Stimulated activated CD4-positive, alpha-beta T cell treated with anti-CD3 and anti-CD28 coated beads, Interleukin-4, amount 100 ng/mL, for 24 hours (primary cell): ENCODE data around the gene EHMT1.

ENCODE experiments used
- DNase-seq: peaks from one replicate; pipeline ENCODE4 v3.0.0-alpha.2; 2020

EHMT1 gene

GRCh38 chr9:137648396-137648795 is 29.6 kb downstream of the EHMT1 start:
- DNase-seq: no peak

DNA sequence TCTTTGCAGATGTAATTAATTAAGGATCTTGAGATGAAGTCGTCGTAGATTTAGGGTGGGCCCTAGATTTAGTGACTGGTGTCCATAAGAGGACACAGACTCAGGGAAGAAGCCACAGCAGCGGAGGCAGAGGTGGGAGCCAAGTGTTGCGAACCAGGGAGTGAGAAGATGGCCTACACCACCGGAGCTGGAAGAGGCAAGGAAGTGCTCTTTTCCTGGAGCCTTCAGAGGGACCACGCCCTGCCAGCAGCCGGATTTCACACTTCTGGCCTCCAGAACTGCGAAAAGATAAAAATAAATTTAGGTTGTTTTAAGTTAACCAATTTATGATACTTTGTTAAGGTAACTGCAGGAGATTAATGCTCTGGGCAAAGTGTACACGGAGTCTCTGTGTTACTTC is 30.7 kb downstream of the EHMT1 start:
- no peak for DNase-seq

- DNase-seq: no peak
Observed at GRCh38 chr9:137650259-137650658, 31.5 kb downstream of the EHMT1 start.

- no peak for DNase-seq
Observed at GRCh38 chr9:137650779-137651178, 32.0 kb downstream of the EHMT1 start.

- no peak for DNase-seq
Observed at GRCh38 chr9:137656416-137656815, 37.6 kb downstream of the EHMT1 start.

DNA sequence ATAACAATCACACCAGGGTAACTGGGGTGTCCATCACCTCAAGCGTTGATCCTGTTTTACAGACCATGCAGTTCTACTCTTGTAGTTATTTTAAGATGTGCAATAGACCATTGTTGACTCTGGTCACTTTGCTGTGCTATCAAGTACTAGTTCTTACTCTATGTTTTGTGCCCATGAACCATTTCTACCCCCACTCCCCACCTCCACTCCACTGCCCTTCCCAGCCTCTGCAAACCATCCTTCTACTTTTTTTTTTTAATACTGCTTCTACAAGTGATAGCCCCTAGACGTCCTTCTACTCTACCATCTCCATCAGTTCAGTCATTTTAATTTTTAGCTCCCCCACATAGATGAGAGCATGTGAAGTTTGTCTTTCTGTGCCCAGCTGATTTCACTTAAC is 38.8 kb downstream of the EHMT1 start:
- no peak for DNase-seq

DNA sequence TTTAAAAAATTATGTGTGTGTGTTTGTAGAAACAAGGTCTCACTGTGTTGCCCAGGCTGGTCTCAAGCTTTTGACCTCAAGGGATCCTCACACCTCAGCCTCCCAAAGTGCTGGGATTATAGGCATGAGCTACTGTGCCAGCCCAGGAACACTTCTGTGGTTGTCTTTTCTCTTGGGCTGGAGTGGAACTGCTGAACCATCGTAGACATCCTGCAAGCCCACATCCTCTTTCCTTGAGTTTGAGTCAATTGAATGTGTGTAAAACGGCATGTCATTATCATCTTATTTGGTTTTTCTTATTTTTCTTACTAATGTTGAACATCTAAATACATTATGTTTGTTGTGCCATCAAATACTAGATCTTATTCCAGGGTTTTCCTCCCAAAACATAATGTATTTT is 40.0 kb downstream of the EHMT1 start:
- DNase-seq: no peak

DNA sequence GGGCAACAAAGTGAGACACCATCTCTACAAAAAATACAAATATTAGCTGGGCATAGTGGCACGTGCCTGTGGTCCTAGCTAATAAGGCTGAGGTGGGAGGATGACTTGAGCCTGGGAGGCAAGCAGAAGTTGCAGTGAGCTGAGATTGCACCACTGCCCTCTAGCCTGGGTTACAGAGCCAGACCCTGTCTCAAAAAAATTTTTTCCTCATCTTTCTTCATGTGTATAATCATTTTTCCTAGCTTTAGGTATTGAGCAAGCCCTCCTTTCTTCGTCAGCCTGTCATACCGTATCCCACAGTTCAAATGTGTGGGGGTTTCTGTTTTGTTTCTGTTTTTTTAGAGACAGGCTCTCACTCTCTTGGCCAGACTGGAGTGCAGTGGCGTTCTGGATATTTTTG is 41.3 kb downstream of the EHMT1 start:
- no peak for DNase-seq

- no peak for DNase-seq
Observed at GRCh38 chr9:137663584-137663983, 44.8 kb downstream of the EHMT1 start.

GRCh38 chr9:137664676-137665075 is 45.9 kb downstream of the EHMT1 start:
- no peak for DNase-seq

GRCh38 chr9:137665226-137665625 is 46.4 kb downstream of the EHMT1 start:
- no peak for DNase-seq

- DNase-seq: no peak
Observed at GRCh38 chr9:137665697-137666512, 47.1 kb downstream of the EHMT1 start.

GRCh38 chr9:137666513-137666822 is 47.7 kb downstream of the EHMT1 start:
- DNase-seq: no peak

DNA sequence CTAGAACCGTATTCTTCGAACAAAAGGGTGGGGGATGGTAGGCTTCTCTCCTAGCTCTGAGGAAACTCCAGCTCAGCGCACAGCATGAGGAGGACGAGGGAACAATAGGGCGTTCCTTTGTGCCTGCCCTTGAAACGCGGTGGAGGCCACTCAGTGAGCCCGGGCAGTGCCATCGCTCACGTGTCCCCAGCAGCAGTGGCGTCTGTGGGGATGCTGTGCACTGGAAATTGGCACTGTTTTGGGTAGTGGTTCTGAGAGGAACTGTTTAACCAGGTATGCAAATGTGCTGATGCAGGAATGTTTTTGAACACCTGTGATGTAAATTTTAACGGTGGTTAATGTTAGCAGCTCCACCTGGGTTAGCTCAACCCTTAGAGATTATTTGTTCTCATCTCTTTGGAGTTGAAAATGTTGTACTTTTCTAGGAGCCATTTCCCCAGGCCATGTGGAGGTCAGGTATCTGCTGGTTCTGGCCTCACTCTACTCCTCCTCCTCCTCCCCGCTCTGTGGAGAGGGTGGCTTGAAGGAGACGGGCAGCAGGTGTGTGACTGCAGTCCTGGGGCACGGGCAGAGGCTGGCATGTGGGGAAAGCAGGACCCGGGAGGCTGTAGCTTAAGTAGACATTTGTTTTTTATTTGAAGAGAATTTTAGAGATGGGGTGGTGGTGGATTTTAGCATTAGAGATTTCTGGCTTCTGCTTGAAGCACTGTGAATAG is 48.3 kb downstream of the EHMT1 start:
- DNase-seq: no peak

DNA sequence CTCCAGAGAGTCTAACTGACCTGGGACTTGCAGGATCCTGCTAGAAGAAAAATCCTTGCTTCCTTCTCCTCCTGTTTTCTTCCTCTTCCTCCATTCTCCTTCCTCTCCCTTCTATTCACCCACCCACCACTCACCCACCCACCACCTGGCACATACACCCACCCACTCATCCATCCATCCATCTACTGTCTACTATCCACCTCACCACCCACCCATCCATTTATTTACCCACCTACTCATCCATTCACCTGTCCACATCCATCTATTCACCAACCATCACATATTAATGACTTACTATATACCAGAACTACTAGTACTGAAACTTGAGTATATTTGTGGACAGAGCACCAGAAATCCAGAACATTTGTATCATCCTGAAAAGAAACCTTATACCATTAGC is 49.4 kb downstream of the EHMT1 start:
- no peak for DNase-seq

DNA sequence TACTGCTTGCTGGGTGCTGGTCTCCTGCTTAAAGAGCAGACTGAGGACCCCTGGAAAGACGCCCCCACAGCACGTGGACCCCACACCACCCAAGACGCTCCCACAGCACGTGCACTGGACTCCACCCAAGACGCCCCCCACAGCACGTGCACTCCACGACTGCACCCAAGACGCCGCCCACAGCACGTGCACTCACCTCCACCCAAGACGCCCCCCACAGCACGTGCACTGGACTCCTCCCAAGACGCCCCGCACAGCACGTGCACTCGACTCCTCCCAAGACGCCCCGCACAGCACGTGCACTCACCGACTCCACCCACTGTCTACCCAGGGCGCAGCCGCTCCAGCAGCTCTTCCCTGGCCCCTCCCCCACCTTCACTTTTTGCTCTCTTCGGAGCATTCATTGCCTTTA is 50.5 kb downstream of the EHMT1 start:
- DNase-seq: no peak

DNA sequence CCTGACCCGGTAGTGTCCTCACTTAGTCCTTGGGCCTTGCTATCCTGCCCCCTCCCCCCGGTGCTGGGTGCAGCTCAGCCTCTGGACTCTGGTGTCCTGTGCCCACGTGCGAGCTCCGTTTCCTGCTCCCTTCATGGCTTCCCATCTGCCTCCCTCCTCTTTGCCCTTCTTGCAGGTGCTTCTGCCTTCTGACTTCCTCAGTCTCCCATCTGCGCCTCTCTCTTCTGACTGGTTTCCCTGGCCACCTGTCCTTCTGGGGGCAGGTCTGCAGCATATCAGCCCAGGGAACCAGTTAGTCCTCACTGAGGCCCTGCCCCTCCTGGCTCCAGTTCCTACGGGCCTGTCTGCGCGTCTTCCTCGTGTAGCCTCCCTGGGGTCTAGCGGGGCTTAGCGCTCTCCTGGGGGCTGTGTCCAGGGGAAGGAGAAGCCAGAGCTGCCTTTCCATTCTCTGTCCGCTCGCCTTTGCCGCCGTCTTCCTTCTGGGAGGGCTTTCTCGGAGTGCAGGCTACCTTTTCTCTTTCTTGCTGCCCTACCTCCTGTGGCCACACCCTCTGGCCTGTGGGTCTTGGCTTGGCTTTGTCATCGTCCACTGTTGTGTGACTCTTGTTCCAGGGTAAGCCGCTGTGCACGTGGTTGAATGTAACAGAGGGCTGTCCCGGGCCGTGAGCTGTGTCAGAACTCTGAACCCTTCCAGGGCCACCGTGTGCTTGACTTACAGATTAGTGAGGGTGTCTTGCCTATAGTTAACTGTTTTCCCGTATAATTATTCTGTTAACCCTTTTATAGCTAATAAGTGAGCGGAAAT is 51.8 kb downstream of the EHMT1 start:
- no peak for DNase-seq

DNA sequence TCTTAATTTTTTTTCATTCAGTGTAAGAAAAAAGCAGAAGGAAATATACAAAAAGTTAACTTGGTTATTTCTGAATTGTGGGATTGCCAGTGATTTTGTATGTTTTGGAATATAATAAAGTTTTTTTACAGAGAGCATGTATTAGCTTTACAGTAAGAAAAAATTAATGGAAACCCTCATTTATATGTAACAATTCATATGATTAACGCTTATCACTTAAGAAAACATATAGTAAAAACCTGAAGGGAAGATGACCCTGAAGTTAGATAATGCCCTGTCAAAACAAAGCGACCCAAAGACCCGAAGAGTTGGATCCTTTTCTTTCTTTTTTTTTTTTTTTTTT is 52.4 kb downstream of the EHMT1 start:
- DNase-seq: no peak

DNA sequence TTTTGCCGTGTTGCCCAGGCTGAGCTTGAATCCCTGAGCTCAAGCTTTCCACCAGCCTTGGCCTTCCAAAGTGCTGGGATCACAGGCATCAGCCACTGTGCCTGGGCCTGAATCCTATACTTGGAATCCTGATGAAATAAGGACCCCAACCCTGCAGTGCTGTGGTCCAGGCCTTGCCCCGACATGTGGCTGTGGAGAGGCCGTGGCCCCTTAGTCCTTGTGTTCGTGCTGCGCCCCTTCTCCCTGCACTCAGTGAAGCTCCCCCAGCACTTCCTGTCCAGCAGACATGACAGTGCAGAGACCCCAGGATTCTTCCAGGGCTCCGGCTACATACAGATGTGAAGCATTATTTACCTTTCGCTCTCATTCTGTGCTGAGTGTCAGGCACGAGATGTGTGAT is 52.9 kb downstream of the EHMT1 start:
- DNase-seq: no peak

DNA sequence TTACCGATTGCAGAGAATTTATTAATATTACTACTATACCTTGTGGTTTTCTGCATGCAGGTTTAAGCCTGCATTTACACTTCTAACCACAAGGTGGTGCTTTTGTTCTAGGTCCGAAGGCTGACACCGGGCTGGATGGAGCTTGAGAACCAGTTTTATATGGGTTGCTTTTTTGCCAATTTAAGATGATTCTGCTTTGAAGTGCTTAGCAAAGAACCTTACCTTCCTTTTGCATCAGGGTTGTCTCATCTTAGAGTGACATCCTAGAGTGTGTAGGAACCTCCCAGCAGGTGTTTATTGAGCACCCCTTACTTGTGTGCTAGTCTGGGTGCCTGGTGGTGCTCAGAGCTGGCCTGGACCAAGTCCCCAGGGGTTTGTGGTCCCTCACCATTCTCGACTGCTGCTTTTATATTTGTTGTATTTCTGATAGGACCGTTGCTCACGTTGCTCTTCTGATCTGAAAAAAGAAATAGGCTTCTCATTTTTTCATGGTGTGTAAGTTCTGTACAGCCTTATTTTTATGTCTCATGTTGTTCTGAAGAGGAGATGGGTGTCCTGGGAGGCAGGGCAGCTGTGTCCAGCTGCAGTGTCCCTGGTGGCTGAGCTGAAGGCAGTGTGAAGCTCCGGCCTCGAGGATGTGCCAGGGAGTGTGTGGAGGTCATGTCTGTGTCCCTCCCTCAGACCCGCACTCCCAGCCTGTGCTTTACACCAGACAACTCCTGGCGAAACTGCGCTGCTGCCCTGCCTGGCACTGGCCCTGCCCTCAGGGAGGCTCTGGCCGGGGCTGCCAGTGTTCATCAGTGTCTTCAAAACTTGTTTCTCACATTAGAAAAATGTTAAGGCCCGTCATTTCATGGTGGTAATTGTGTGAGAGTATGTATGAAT is 54.3 kb downstream of the EHMT1 start:
- peak; percentile 51 for DNase-seq

GRCh38 chr9:137673886-137674285 is 55.1 kb downstream of the EHMT1 start:
- no peak for DNase-seq

GRCh38 chr9:137674307-137674975 is 55.6 kb downstream of the EHMT1 start:
- DNase-seq: no peak

DNA sequence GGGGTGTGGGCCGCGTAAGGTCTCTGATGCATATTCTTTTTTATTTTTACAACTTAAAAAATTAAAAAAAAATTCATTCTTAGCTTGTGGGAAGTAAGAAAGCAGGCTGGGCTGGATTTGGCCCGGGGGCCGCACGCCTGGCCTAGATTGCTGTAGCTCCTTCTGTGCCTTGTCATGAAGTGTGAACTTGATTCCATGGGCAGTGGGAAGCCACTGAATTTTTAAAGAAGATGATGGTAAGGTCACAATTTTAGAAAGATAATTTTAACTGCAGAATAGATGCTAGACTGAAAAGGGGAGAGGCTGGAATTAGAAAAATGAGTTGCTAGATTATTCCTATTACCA is 56.1 kb downstream of the EHMT1 start:
- DNase-seq: no peak
